HG03520 (cell line): ENCODE results near the gene DNAI2.

Experiments
- ATAC-seq: cut with Tn5 transposase; IDR thresholded peaks from one replicate; pipeline ENCODE4 v1.9.1; 2021; ENCODE audit warnings: mild to moderate bottlenecking, moderate library complexity; ENCODE audit not compliant: unreplicated experiment

The DNAI2 gene

DNA sequence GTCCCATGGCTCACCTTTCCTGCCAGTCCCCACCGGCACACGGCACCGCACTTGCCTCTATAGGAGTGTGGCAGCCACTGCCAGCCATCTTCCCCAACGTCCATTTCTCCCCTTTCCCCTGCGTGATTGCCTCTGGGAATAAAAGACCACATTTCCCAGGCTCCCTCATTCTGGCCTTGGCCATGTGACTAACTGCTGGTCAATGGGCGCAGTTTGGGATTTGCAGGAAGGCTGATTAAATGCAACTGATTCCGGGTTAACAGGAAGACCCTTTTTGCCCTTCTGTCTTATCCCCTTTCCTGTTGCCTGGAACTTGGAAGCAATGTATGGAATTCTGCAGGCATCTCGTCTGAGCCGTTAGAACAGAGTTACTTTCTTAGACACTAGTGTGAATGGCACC is 84.7 kb downstream of the DNAI2 start:
- ATAC-seq: no peak

DNA sequence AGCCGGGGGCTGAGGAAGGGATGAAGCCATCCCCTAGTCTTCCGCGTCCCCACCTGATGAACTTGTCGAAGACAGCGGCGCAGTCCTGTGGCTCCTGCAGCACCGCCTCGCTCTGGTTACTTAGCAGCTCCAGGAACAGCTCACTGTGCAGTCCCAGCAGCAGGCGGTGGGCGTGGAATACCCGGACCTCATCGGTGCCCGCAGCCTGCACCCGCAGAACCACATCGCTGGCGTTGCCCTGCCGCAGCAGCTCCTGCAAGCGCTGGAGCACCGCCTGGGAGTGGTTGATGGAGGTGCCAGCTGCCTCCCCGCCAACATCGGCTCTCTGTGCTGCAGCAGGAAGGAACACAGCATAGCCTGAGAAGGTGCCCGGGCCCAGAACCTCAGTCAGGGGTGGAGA is 85.9 kb downstream of the DNAI2 start:
- ATAC-seq: no peak

DNA sequence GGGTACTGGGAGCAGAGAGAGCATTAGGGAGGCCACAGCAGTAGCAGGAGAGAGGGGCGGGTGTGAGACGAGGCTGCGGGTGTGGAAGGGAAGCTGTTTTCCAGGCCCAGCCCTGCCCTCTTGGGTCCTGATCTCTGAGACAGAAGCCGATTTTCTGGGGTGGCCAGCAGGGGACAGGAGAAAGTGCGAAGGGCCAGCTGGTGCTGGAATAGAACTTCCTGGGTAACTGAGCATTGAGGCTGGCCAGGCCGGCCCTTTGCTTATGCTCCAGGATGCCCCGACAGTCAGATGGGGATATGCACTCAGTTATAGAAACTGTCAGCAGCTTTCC is 86.8 kb downstream of the DNAI2 start:
- no peak for ATAC-seq

DNA sequence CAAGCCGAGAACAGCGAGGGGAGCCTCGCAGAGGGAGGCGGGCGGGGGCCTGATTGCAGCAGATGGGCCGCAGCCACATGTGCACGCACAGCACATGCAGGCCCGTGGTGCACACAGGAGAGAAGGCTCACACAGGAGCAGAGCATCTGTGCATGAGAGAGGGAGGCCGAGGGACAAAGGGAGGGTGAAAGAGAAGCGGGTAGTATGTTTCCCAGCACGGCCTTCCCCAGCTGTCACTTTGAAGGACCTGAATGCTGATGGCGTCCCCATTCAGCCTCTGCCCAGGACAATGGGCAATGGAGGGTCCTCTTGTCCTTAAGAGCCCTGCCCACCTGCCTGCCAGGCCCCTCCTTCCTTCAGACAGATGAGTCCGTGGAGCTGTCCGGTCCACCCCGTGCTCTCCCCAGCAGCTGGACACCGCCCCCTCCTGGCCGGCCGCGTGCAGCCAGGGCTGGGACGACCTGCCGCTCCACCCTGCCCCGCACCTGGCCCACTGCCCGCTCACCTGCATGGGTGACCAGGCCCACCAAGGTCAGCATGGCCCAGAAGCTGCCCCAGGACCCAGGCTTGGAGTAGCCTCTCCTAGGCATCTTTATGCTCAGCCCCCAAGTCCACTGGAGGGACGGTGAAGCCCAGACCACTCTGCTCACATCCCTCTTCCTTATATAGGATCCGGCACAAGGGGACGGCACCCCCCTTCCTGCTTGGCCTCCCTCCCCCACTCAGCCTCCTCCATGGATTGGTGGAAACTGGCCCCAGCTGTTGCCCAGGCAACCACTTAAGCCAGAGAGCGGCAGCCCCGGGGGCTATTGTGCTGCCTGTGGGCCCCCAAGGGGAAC is 87.4 kb downstream of the DNAI2 start, which contains the start of gene BTBD17:
TSS of gene BTBD17 (minus strand) at position 639 of the 839 bp plus-strand sequence. CDS start at position 590, 49 bp downstream.
- no peak for ATAC-seq

DNA sequence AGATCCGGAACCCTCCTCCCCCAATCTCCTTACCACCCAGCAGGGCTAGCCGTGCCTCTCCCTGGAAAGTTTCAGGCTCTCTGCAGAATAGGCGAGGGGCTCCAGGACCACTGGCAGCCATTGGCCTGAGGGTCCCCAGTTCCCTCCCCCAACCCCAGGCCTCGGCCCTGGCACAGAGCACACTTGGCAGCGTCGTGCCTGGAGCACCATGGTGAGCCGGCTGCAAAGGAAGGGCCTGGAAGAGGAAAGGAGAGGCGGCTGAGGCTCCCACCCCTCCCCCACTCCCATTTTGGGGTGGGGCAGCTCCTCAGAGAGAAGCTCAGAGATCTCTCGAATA is 88.0 kb downstream of the DNAI2 start:
- no peak for ATAC-seq

DNA sequence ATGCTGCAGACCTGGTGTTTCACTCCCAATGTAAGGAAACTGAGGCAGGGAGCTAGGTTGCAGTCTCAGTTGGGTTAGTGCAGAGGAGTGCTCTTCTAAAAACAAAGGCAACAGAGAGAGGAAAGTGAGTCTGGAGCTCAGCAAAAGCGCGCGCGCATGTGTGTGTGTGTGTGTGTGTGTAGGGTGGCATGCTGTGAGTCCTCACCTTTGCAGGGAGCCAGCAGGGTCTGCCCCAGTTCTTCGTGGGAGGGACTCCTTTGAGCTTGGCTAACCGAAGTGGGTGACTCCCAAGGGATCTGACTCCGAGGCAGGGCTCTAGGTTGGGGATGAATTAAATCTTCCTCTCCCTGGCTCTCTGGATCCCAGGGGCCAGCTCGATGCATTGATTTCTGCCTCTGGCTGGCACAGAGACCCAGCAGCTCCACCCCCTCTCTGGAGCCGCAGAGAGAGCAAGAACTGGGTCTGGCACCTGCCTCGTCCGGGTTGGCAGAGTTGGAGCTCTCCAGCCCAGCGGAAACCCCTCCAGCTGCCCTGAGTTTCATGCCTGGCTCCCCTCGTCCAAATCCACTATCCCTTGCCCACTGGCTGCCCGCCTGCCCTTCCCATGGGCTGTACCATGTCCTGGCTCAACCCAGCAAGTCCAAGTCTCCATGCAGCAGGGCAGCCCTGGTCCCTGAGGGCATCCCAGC is 88.9 kb downstream of the DNAI2 start:
- ATAC-seq: no peak
